GM12891 (cell line): Measurements from ENCODE around the gene SECTM1.
"Not testable (repeated sequence)": the region's sequence is repeated elsewhere in the genome, so short reads cannot be mapped to it uniquely, and the experiment has no call there.

Source experiments
- POLR2A ChIP-seq: IDR thresholded peaks from 2 replicates; pipeline ENCODE4 v1.6.1; 2011; ENCODE audit warnings: low read depth, low read length, control low read depth
- POLR2AphosphoS5 ChIP-seq: IDR thresholded peaks from 2 replicates; pipeline ENCODE4 v1.6.1; 2011; ENCODE audit warnings: low read depth, low read length, control low read depth

- not testable (repeated sequence) for TF ChIP-seq POLR2A, POLR2AphosphoS5
Measured at GRCh38 chr17:82373072-82373452, 39.5 kb upstream of the SECTM1 start.
